Liver (tissue), 3 donors: ENCODE data around the gene SLC16A2.

Experiments used
- CTCF ChIP-seq: fragments of 150-350 bp; IDR thresholded peaks from 2 replicates; pipeline ENCODE4 v1.5.1; 2017; ENCODE audit warnings: improper control_type of control experiment, low read depth, low read length; ENCODE audit not compliant: missing input control
- FOXA1 ChIP-seq: IDR thresholded peaks from 2 replicates; pipeline ENCODE4 v1.6.1; 2016; ENCODE audit warnings: antibody characterized with exemption
- GABPA ChIP-seq, 2 donors: IDR thresholded peaks in 1 of 2; conservative IDR thresholded peaks in 1 of 2; 2 replicates each; pipeline ENCODE4 v1.6.1; 2016; ENCODE audit warnings: antibody characterized with exemption in 2 of 2, mild to moderate bottlenecking in 1 of 2, moderate library complexity in 1 of 2
- RAD21 ChIP-seq, 2 donors: IDR thresholded peaks; 2 replicates each; pipeline ENCODE4 v1.6.1; 2016; ENCODE audit warnings: antibody characterized with exemption in 2 of 2, mild to moderate bottlenecking in 2 of 2
- REST ChIP-seq: IDR thresholded peaks from 2 replicates; pipeline ENCODE4 v1.6.1; 2016; ENCODE audit warnings: antibody characterized with exemption, mild to moderate bottlenecking
- SP1 ChIP-seq: IDR thresholded peaks from 2 replicates; pipeline ENCODE4 v1.6.1; 2018; ENCODE audit warnings: antibody characterized with exemption, mild to moderate bottlenecking
- TAF1 ChIP-seq: conservative IDR thresholded peaks from 2 replicates; pipeline ENCODE4 v1.6.1; 2016; ENCODE audit warnings: antibody characterized with exemption, mild to moderate bottlenecking
- ZBTB33 ChIP-seq: IDR thresholded peaks from 2 replicates; pipeline ENCODE4 v1.6.1; 2016; ENCODE audit warnings: antibody characterized with exemption
- donor health status: healthy.
- donor health status: healthy.

GRCh38 chrX:74500555-74500954 is 79.3 kb downstream of the SLC16A2 start:
- TF ChIP-seq CTCF (no peak), SP1 (peak; percentile 68), REST (no peak), FOXA1 (no peak), ZBTB33 (no peak), TAF1 (no peak), RAD21 (IDR thresholded peaks at IDR 0.05) (peak in 1 of 2 donors; percentile 16), GABPA (IDR thresholded peaks at IDR 0.05 in 1 of 2, conservative IDR thresholded peaks at IDR 0.05 in 1 of 2) (no peak)
